CD14-positive monocyte (primary cell): ENCODE results near the gene PDE6B. TPM values are rescaled to one million over a fixed set of nuclear protein-coding genes. Genes with fewer than 3 reads are reported as not detected.

Experiments used
- DNase-seq, 3 donors: peaks; one replicate each; pipeline ENCODE4 v3.0.0-alpha.2; 2011 to 2022
- H2AFZ ChIP-seq: 2 replicates; pipeline ENCODE4 v1.6.0; 2012; ENCODE audit warnings: mild to moderate bottlenecking, low read depth, low read length, inconsistent platforms; ENCODE audit not compliant: insufficient read depth, poor library complexity, severe bottlenecking
- H3K27ac ChIP-seq, 2 donors: 1 replicate in 1 of 2; 2 replicates in 1 of 2; pipeline ENCODE4 v1.5.1; 2012 to 2013; ENCODE audit warnings: low read length in 2 of 2, control low read depth in 1 of 2, inconsistent platforms in 1 of 2, low read depth in 1 of 2, mild to moderate bottlenecking in 1 of 2
- H3K27me3 ChIP-seq, 2 donors: one replicate each; pipeline versions ENCODE4 v1.6.0 to v1.6.1; 2011 to 2013; ENCODE audit warnings: low read length in 2 of 2; ENCODE audit not compliant: control insufficient read depth in 2 of 2, insufficient read depth in 2 of 2
- H3K36me3 ChIP-seq, 2 donors: replicated peaks in 1 of 2; 1 replicate in 1 of 2; 2 replicates in 1 of 2; pipeline versions ENCODE4 v1.5.1 to v1.6.1; 2012 to 2013; ENCODE audit warnings: low read length in 2 of 2, control low read depth in 1 of 2, inconsistent platforms in 1 of 2, mild to moderate bottlenecking in 1 of 2; ENCODE audit not compliant: insufficient read depth in 2 of 2, control insufficient read depth in 1 of 2
- H3K4me1 ChIP-seq, 2 donors: 1 replicate in 1 of 2; 2 replicates in 1 of 2; pipeline versions ENCODE4 v1.5.1 to v1.6.1; 2012 to 2013; ENCODE audit warnings: low read length in 2 of 2, control low read depth in 1 of 2, inconsistent platforms in 1 of 2, mild to moderate bottlenecking in 1 of 2, moderate library complexity in 1 of 2; ENCODE audit not compliant: insufficient read depth in 2 of 2, control insufficient read depth in 1 of 2
- H3K4me2 ChIP-seq: replicated peaks from 2 replicates; pipeline ENCODE3; 2012; ENCODE audit warnings: low read length, moderate library complexity, mild to moderate bottlenecking; ENCODE audit not compliant: poor library complexity, severe bottlenecking; ENCODE audit errors: extremely low read depth
- H3K4me3 ChIP-seq, 3 experiments: fragments of 200-600 bp in 1 of 3; sonication (generic) in 1 of 3; replicated peaks in 1 of 3; 1 replicate in 2 of 3; 2 replicates in 1 of 3; pipeline ENCODE4 v1.5.1; 2011 to 2013; ENCODE audit warnings: low read length in 3 of 3, mild to moderate bottlenecking in 3 of 3, control low read depth in 2 of 3, low read depth in 2 of 3, inconsistent platforms in 1 of 3, moderate library complexity in 1 of 3
- H3K79me2 ChIP-seq: 2 replicates; pipeline ENCODE4 v1.6.0; 2012; ENCODE audit warnings: mild to moderate bottlenecking, control low read depth, inconsistent platforms, low read length, moderate library complexity; ENCODE audit not compliant: insufficient read depth
- H3K9ac ChIP-seq: 2 replicates; pipeline ENCODE4 v1.6.0; 2017; ENCODE audit warnings: low read length, mild to moderate bottlenecking; ENCODE audit not compliant: insufficient read depth, poor library complexity, severe bottlenecking
- H3K9me3 ChIP-seq, 2 donors: replicated peaks in 1 of 2; 1 replicate in 1 of 2; 2 replicates in 1 of 2; pipeline versions ENCODE4 v1.5.1 to v1.6.1; 2012 to 2013; ENCODE audit warnings: low read length in 2 of 2, control low read depth in 1 of 2; ENCODE audit not compliant: control insufficient read depth in 1 of 2, insufficient read depth in 1 of 2
- H4K20me1 ChIP-seq: 2 replicates; pipeline ENCODE4 v1.6.0; 2012; ENCODE audit warnings: mild to moderate bottlenecking, low read length, control low read depth, moderate library complexity; ENCODE audit not compliant: insufficient read depth
- H3K27ac Mint-ChIP-seq, 7 donors: one replicate each; pipeline ENCODE4 v1.8.0; 2020; ENCODE audit warnings: mild to moderate bottlenecking in 7 of 7, mixed read lengths in 7 of 7, moderate library complexity in 6 of 7, inconsistent platforms in 2 of 7
- H3K27me3 Mint-ChIP-seq, 3 donors: one replicate each; pipeline ENCODE4 v1.8.0; 2021 to 2022; ENCODE audit warnings: low read depth in 3 of 3, mild to moderate bottlenecking in 3 of 3, mixed read lengths in 3 of 3, moderate library complexity in 3 of 3, inconsistent platforms in 1 of 3
- H3K36me3 Mint-ChIP-seq, 2 donors: one replicate each; pipeline ENCODE4 v1.8.0; 2020; ENCODE audit warnings: mixed read lengths in 2 of 2, inconsistent platforms in 1 of 2, mild to moderate bottlenecking in 1 of 2
- H3K4me1 Mint-ChIP-seq: one replicate; pipeline ENCODE4 v1.8.0; 2020; ENCODE audit warnings: mild to moderate bottlenecking, mixed read lengths
- H3K4me3 Mint-ChIP-seq, 2 donors: one replicate each; pipeline ENCODE4 v1.8.0; 2020; ENCODE audit warnings: mild to moderate bottlenecking in 2 of 2, mixed read lengths in 2 of 2, moderate library complexity in 1 of 2
- H3K9me3 Mint-ChIP-seq, 7 donors: one replicate each; pipeline ENCODE4 v1.8.0; 2020 to 2022; ENCODE audit warnings: mixed read lengths in 7 of 7, mild to moderate bottlenecking in 6 of 7, moderate library complexity in 6 of 7, inconsistent platforms in 2 of 7
- CTCF ChIP-seq: fragments of 200-600 bp; IDR thresholded peaks from one replicate; pipeline ENCODE4 v1.8.0; 2022; ENCODE audit warnings: antibody characterized with exemption, mild to moderate bottlenecking
- WGBS: methylation state at CpG from one replicate; pipeline ENCODE4 v1.1.5; 2013; ENCODE audit warnings: missing lambda C conversion rate; ENCODE audit not compliant: insufficient coverage; 5-methylcytosine and 5-hydroxymethylcytosine counted together
- intact Hi-C, 2 donors: fragments of 100-400 bp; cut with micrococcal nuclease; formaldehyde crosslinking; loops; one replicate each; pipeline versions ENCODE4 v1.15.0 to v1.15.1; 2023
- polyA plus RNA-seq, 3 donors: library from polyadenylated mRNA; depleted of rRNA in 1 of 3; unstranded in 2 of 3; stranded (reverse) in 1 of 3; fragments of 300-500 nt in 2 of 3; fragments of >200 nt in 1 of 3; fragmentation: Illumina TruSeq in 2 of 3; gene quantifications; 1 replicate in 2 of 3; 2 replicates in 1 of 3; pipeline ENCODE4 v1.2.3, GENCODE V29; 2012 to 2021

The PDE6B gene
- polyA plus RNA-seq, 3 donors, result 3.7 to 6.3 (median 4.6) TPM

DNA sequence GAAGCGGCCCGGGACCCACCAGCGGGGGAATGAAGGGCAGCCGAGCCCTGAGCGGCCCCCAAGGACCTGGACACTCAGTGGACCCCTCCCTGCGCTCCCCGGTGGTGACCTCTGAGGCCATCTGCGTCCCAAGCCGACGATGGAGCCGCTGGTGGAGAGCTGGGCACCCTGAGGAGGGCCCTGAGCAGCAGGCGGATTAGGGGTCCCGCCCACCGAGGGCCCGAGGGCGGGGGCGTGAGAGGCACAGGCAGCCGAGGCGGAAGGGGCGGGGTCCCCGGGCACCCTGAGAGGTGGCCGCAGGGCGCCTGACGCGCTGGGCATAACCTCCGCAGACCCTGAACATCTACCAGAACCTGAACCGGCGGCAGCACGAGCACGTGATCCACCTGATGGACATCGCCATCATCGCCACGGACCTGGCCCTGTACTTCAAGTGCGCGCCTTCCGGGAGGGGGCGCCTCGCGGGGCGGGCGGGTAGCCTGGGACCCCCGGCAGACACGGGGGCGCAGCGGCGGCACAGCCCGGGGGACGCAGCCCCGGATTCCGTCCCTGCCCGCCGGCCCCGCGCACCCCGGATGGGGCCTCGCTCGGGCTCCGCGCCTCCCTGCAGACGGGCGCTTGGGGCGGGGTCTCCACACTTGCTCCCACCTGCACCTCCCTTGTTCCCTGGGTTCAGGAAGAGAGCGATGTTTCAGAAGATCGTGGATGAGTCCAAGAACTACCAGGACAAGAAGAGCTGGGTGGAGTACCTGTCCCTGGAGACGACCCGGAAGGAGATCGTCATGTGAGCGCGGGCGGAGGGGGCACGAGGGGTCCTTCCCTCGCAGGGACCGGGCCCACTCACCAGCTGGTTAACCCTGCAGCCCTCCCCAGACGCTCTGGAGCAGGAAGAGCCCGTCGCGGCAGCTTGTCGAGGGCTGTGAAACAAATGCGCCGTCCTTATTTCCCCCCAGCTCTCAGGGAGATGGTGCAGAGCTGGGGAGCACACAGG is 38.4 kb downstream of the PDE6B start:
- H3K27ac Mint-ChIP-seq, result peak overlapping the region in 5 of 7 donors; percentile 31 to 81 (median 66)
- H3K4me1 ChIP-seq, result peaks cover 11 to 15% of the 10 kb centered on the region in 2 donors
- peaks cover 4 to 8% (median 5%) of the 10 kb centered on the region in 3 donors for H3K27me3 Mint-ChIP-seq
- H3K9me3 ChIP-seq, result peaks cover 0 to 4% of the 10 kb centered on the region in 2 donors
- H3K9ac ChIP-seq, result peak overlapping the region; percentile 87
- no peaks in the 10 kb centered on the region for H3K36me3 Mint-ChIP-seq
- peak overlapping the region in 1 of 2 donors; percentile 83 for H3K27ac ChIP-seq
- H3K9me3 Mint-ChIP-seq, result peaks cover 0 to 14% (median 8%) of the 10 kb centered on the region in 7 donors
- H3K36me3 ChIP-seq, result no peaks in the 10 kb centered on the region
- peak in 2 of 3 donors; percentile 36 to 37 for DNase-seq
- H2AFZ ChIP-seq, result peak overlapping the region; percentile 88
- no peaks in the 10 kb centered on the region for H3K27me3 ChIP-seq
- no peaks in the 10 kb centered on the region for H3K79me2 ChIP-seq
- peaks cover 10% of the 10 kb centered on the region for H3K4me1 Mint-ChIP-seq
- no peak for TF ChIP-seq CTCF
- intact Hi-C loops, result no loop called here
- under 1% methylated on average over 74 of the region's 80 CpGs for WGBS
- peak overlapping the region; percentile 85 to 91 for H3K4me3 Mint-ChIP-seq
- peak overlapping the region; percentile 89 for H3K4me2 ChIP-seq
- peak overlapping the region; percentile 67 to 81 (median 75) for H3K4me3 ChIP-seq
- H4K20me1 ChIP-seq, result no peaks in the 10 kb centered on the region

GRCh38 chr4:664713-665231 is 39.4 kb downstream of the PDE6B start:
- Histone ChIP-seq H3K36me3 (no peaks in the 10 kb centered on the region), H3K9ac (no peak overlapping the region), H3K79me2 (no peaks in the 10 kb centered on the region), H4K20me1 (no peaks in the 10 kb centered on the region), H3K4me3 (peak overlapping the region in 1 of 3 experiments; percentile 81), H2AFZ (peak overlapping the region; percentile 88), H3K4me2 (no peak overlapping the region), H3K4me1 (peaks cover 11 to 15% of the 10 kb centered on the region in 2 donors), H3K27me3 (no peaks in the 10 kb centered on the region), H3K9me3 (no peaks in the 10 kb centered on the region), H3K27ac (no peak overlapping the region)
- no peak for TF ChIP-seq CTCF
- peaks cover 10% of the 10 kb centered on the region for H3K4me1 Mint-ChIP-seq
- H3K4me3 Mint-ChIP-seq, result peak overlapping the region; percentile 85 to 91
- H3K27ac Mint-ChIP-seq, result no peak overlapping the region
- H3K36me3 Mint-ChIP-seq, result no peaks in the 10 kb centered on the region
- H3K27me3 Mint-ChIP-seq, result peaks cover 3 to 8% (median 4%) of the 10 kb centered on the region in 3 donors
- WGBS, result 97% methylated on average over 22 of the region's 24 CpGs
- no peak for DNase-seq
- intact Hi-C loops, result no loop called here
- H3K9me3 Mint-ChIP-seq, result peaks cover 0 to 13% (median 2%) of the 10 kb centered on the region in 7 donors
